ENCODE data around the gene CHD1L. TPM values are rescaled to one million over a fixed set of nuclear protein-coding genes. Genes with fewer than 3 reads are reported as not detected.

Gene CHD1L
- total and polyA plus RNA-seq, 2 of the 13 experiments (the other 11 are each of a cell fraction or from before 2014, with no cell fraction given): 74.3 to 111 TPM

- no TSS peak for BruUV-seq (replicated peaks)
- H3K4me2 ChIP-seq (ENCODE audit: low read depth, low read length): peak overlapping the region; percentile 88
- no peak overlapping the region for H3K9ac ChIP-seq (ENCODE audit: insufficient read depth, low read depth, low read length)
- WGBS (ENCODE audit: low lambda C conversion rate): 92% methylated on average over 4 of the region's 4 CpGs
- no peaks in the 10 kb centered on the region; a peak in 1 of 5 replicates for H3K27me3 ChIP-seq (ENCODE audit: control insufficient read depth in 1 of 2, insufficient read depth in 2 of 2, low read length in 2 of 2)
- H4K20me1 ChIP-seq (ENCODE audit: insufficient read depth, low read length): peaks cover 34% of the 10 kb centered on the region
- H3K36me3 ChIP-seq (replicated peaks in 1 of 2; ENCODE audit: control insufficient read depth in 1 of 2, insufficient read depth in 2 of 2, low read length in 2 of 2): peaks cover 2 to 11% of the 10 kb centered on the region in 2 experiments
- ATAC-seq (no peak), DNase-seq (ENCODE audit: low spot score) (peak; percentile 60), FAIRE-seq (no peak)
- in situ Hi-C loops (cut with HindIII; ENCODE audit: extremely low pct_ligation_motif_present, low pct_unique_long_range_greater_than_20kb): no loop called here
- H3K4me3 ChIP-seq (replicated peaks in 1 of 3; ENCODE audit: insufficient read depth in 1 of 3, low read depth in 2 of 3, low read length in 3 of 3): no peak overlapping the region
- H2AFZ ChIP-seq (ENCODE audit: low read length): no peak overlapping the region
- no peaks in the 10 kb centered on the region for H3K9me3 ChIP-seq (ENCODE audit: low read length)
- CTCF ChIA-PET (ENCODE audit: low intra/inter-chr PET ratio, low total read pairs): no interaction called here
- H3K27ac ChIP-seq (ENCODE audit: extremely low read length, insufficient read depth, low read length): peak overlapping the region; percentile 8
- peaks cover 99% of the 10 kb centered on the region for H3K79me2 ChIP-seq (ENCODE audit: insufficient read depth, low read length)
- intact Hi-C loops (cut with micrococcal nuclease; ENCODE audit: unreplicated experiment): no loop called here
- POLR2A ChIA-PET: interaction anchor here (1.4 kb wide), 1 partner anchor 47 kb away, joined by 3 read pairs; no protein-coding TSS in a partner anchor
- H3K4me1 ChIP-seq (ENCODE audit: insufficient read depth, low read length): peaks cover 71% of the 10 kb centered on the region
- TF ChIP-seq ZNF317 (CRISPR knock-in tag; IDR thresholded peaks at IDR 0.05) (no peak), UBTF (CRISPR knock-in tag; IDR thresholded peaks at IDR 0.05) (no peak), KDM1A (CRISPR knock-in tag; IDR thresholded peaks at IDR 0.05) (no peak), SYNCRIP (IDR thresholded peaks at IDR 0.05; ENCODE audit: insufficient read depth, low read depth, low read length) (no peak), ZNF180 (CRISPR knock-in tag; IDR thresholded peaks at IDR 0.05; ENCODE audit: borderline replicate concordance, low read depth) (no peak), SRF (IDR thresholded peaks at IDR 0.05; ENCODE audit: low read depth, low read length) (peak; percentile 88), EP300 (IDR thresholded peaks at IDR 0.05; ENCODE audit: low read depth in 2 of 2, low read length in 2 of 2) (0 out of 4 replicates have a peak, but pooled peaks of 1 of the 2 experiments have one; percentile 7), EP300 (CRISPR knock-in tag; IDR thresholded peaks at IDR 0.05; ENCODE audit: borderline replicate concordance) (no peak), ZNF543 (CRISPR knock-in tag; IDR thresholded peaks at IDR 0.05) (peak; percentile 99), NR2F6 (IDR thresholded peaks at IDR 0.05) (0 out of 2 replicates have a peak, but pooled peaks have one; percentile 26), NR2F6 (CRISPR knock-in tag; IDR thresholded peaks at IDR 0.05) (no peak), HNF1B (CRISPR knock-in tag; IDR thresholded peaks at IDR 0.05) (no peak), FOXO4 (CRISPR knock-in tag; conservative IDR thresholded peaks at IDR 0.05) (0 out of 2 replicates have a peak, but pooled peaks have one; percentile 23), TEAD3 (CRISPR knock-in tag; optimal IDR thresholded peaks at IDR 0.05; ENCODE audit: borderline replicate concordance) (peak; percentile 14), MEF2D (CRISPR knock-in tag; IDR thresholded peaks at IDR 0.05) (no peak), GTF3A (CRISPR knock-in tag; conservative IDR thresholded peaks at IDR 0.05) (no peak), ZNF740 (CRISPR knock-in tag; IDR thresholded peaks at IDR 0.05) (no peak), STAT5B (CRISPR knock-in tag; IDR thresholded peaks at IDR 0.05) (no peak), ZFP36 (IDR thresholded peaks at IDR 0.05; ENCODE audit: borderline replicate concordance, low read depth, low read length, partially characterized antibody) (no peak), SOX13 (IDR thresholded peaks at IDR 0.05) (no peak), SOX13 (CRISPR knock-in tag; conservative IDR thresholded peaks at IDR 0.05 in 1 of 2, IDR thresholded peaks at IDR 0.05 in 1 of 2) (0 out of 4 replicates have a peak, but pooled peaks of 1 of the 2 experiments have one; percentile 12)
Observed at GRCh38 chr1:147247656-147248238, 5.3 kb downstream of the CHD1L start.
